ENCODE measurements around the gene TTC12.

- TF ChIP-seq CTCF (IDR thresholded peaks at IDR 0.05; ENCODE audit: extremely low read depth in 1 of 2, insufficient read depth in 1 of 2, low read depth in 1 of 2, low read length in 2 of 2) = no peak
- TF ChIP-seq POLR2AphosphoS5 (IDR thresholded peaks at IDR 0.05; ENCODE audit: insufficient read depth, low read depth, low read length) = no peak
- no peak for TF ChIP-seq MAX (IDR thresholded peaks at IDR 0.05; ENCODE audit: insufficient read depth, insufficient read length)
- no peak for TF ChIP-seq MYC (IDR thresholded peaks at IDR 0.05; ENCODE audit: low read depth, low read length)
- TF ChIP-seq JUN (IDR thresholded peaks at IDR 0.05; ENCODE audit: borderline replicate concordance, insufficient read depth, insufficient read length, low read depth) = no peak
- no peak for TF ChIP-seq GATA2 (IDR thresholded peaks at IDR 0.05; ENCODE audit: insufficient read depth, insufficient read length, low read depth, low read length)
- no peak for TF ChIP-seq POLR2A (IDR thresholded peaks at IDR 0.05; ENCODE audit: low read depth, low read length)
Observed at GRCh38 chr11:113332638-113333329, 18.4 kb downstream of the TTC12 start.
